ENCODE data around the gene APEX1. TPM values are rescaled to one million over a fixed set of nuclear protein-coding genes. Genes with fewer than 3 reads are reported as not detected.

The APEX1 gene
- total RNA-seq, 1 donor from 2014 or later = 232 TPM

GRCh38 chr14:20494935-20495766 lies 40.1 kb downstream of the APEX1 start:
- H3K27ac Mint-ChIP-seq (ENCODE audit: unreplicated experiment) = no peak overlapping the region
- H3K27me3 Mint-ChIP-seq (ENCODE audit: unreplicated experiment) = peaks cover 37% of the 10 kb centered on the region
- no peaks in the 10 kb centered on the region for H3K36me3 Mint-ChIP-seq (ENCODE audit: unreplicated experiment)
- no peak for DNase-seq (ENCODE audit: extremely low spot score, unreplicated experiment)
- no peak overlapping the region for H3K4me3 Mint-ChIP-seq (ENCODE audit: unreplicated experiment)
- H3K4me1 Mint-ChIP-seq (ENCODE audit: unreplicated experiment) = peaks cover 4% of the 10 kb centered on the region
- no peaks in the 10 kb centered on the region for H3K9me3 Mint-ChIP-seq (ENCODE audit: unreplicated experiment)
- no peak for TF ChIP-seq CTCF (IDR thresholded peaks at IDR 0.05)

- no peaks in the 10 kb centered on the region for H3K36me3 Mint-ChIP-seq (ENCODE audit: unreplicated experiment)
- peaks cover 26% of the 10 kb centered on the region for H3K27me3 Mint-ChIP-seq (ENCODE audit: unreplicated experiment)
- H3K27ac Mint-ChIP-seq (ENCODE audit: unreplicated experiment) = no peak overlapping the region
Observed at GRCh38 chr14:20498622-20499021, 43.6 kb downstream of the APEX1 start.

GRCh38 chr14:20499108-20499507 lies 44.1 kb downstream of the APEX1 start:
- no peak for TF ChIP-seq CTCF (IDR thresholded peaks at IDR 0.05)
- DNase-seq (ENCODE audit: extremely low spot score, unreplicated experiment) = no peak
- Mint-ChIP-seq H3K9me3 (ENCODE audit: unreplicated experiment) (no peaks in the 10 kb centered on the region), H3K36me3 (ENCODE audit: unreplicated experiment) (no peaks in the 10 kb centered on the region), H3K27ac (ENCODE audit: unreplicated experiment) (no peak overlapping the region), H3K27me3 (ENCODE audit: unreplicated experiment) (peaks cover 30% of the 10 kb centered on the region), H3K4me3 (ENCODE audit: unreplicated experiment) (no peak overlapping the region), H3K4me1 (ENCODE audit: unreplicated experiment) (peaks cover 4% of the 10 kb centered on the region)

More at GRCh38 chr14:20498622-20499021, 43.6 kb downstream of the APEX1 start:
- Mint-ChIP-seq H3K4me3 (ENCODE audit: unreplicated experiment) (no peak overlapping the region), H3K9me3 (ENCODE audit: unreplicated experiment) (no peaks in the 10 kb centered on the region), H3K4me1 (ENCODE audit: unreplicated experiment) (peaks cover 4% of the 10 kb centered on the region)
- no peak for DNase-seq (ENCODE audit: extremely low spot score, unreplicated experiment)
- TF ChIP-seq CTCF (IDR thresholded peaks at IDR 0.05) = no peak

GRCh38 chr14:20499881-20500280 lies 44.9 kb downstream of the APEX1 start:
- TF ChIP-seq CTCF (IDR thresholded peaks at IDR 0.05) = no peak
- H3K9me3 Mint-ChIP-seq (ENCODE audit: unreplicated experiment) = no peaks in the 10 kb centered on the region
- no peak for DNase-seq (ENCODE audit: extremely low spot score, unreplicated experiment)
- H3K36me3 Mint-ChIP-seq (ENCODE audit: unreplicated experiment) = no peaks in the 10 kb centered on the region
- H3K27me3 Mint-ChIP-seq (ENCODE audit: unreplicated experiment) = peaks cover 28% of the 10 kb centered on the region
- peaks cover 4% of the 10 kb centered on the region for H3K4me1 Mint-ChIP-seq (ENCODE audit: unreplicated experiment)
- no peak overlapping the region for H3K27ac Mint-ChIP-seq (ENCODE audit: unreplicated experiment)
- H3K4me3 Mint-ChIP-seq (ENCODE audit: unreplicated experiment) = no peak overlapping the region

GRCh38 chr14:20501346-20501745 lies 46.3 kb downstream of the APEX1 start:
- TF ChIP-seq CTCF (IDR thresholded peaks at IDR 0.05) = no peak
- H3K27ac Mint-ChIP-seq (ENCODE audit: unreplicated experiment) = no peak overlapping the region
- no peak for DNase-seq (ENCODE audit: extremely low spot score, unreplicated experiment)
- H3K27me3 Mint-ChIP-seq (ENCODE audit: unreplicated experiment) = peaks cover 16% of the 10 kb centered on the region
- H3K4me1 Mint-ChIP-seq (ENCODE audit: unreplicated experiment) = peaks cover 4% of the 10 kb centered on the region
- H3K4me3 Mint-ChIP-seq (ENCODE audit: unreplicated experiment) = no peak overlapping the region
- H3K9me3 Mint-ChIP-seq (ENCODE audit: unreplicated experiment) = no peaks in the 10 kb centered on the region
- H3K36me3 Mint-ChIP-seq (ENCODE audit: unreplicated experiment) = no peaks in the 10 kb centered on the region
